DND-41 (cell line): ENCODE measurements around the gene ANO3.

Experiments used
- ATAC-seq: fragments of 200-7000 bp; cut with Tn5 transposase; 3 replicates; pipeline ENCODE4 v1.9.1; 2021; ENCODE audit warnings: low read depth; ENCODE audit not compliant: insufficient read depth
- DNase-seq: peaks from one replicate; pipeline ENCODE4 v3.0.0-alpha.2; 2020
- H2AFZ ChIP-seq: 2 replicates; pipeline ENCODE4 v1.6.0; 2012; ENCODE audit warnings: low read depth, low read length
- H3K27ac ChIP-seq: 2 replicates; pipeline ENCODE4 v1.5.1; 2012; ENCODE audit warnings: low read length, inconsistent platforms
- H3K27me3 ChIP-seq: fragments of 200-600 bp; sonication (generic); 2 replicates; pipeline ENCODE4 v1.6.0; 2012; ENCODE audit warnings: low read length, mild to moderate bottlenecking, inconsistent platforms; ENCODE audit not compliant: insufficient read depth, poor library complexity
- H3K36me3 ChIP-seq: 2 replicates; pipeline ENCODE4 v1.5.1; 2012; ENCODE audit warnings: low read length, inconsistent platforms; ENCODE audit not compliant: insufficient read depth
- H3K4me1 ChIP-seq: 2 replicates; pipeline ENCODE4 v1.5.1; 2012; ENCODE audit warnings: mild to moderate bottlenecking, low read length; ENCODE audit not compliant: insufficient read depth
- H3K4me2 ChIP-seq: 2 replicates; pipeline ENCODE4 v1.6.0; 2012; ENCODE audit warnings: mild to moderate bottlenecking, moderate library complexity, low read length, inconsistent platforms; ENCODE audit not compliant: insufficient read depth
- H3K4me3 ChIP-seq, 2 experiments: fragments of 200-600 bp in 1 of 2; shearing (Covaris generic) in 1 of 2; 2 replicates each; pipeline ENCODE4 v1.5.1; 2012 to 2016; ENCODE audit warnings: inconsistent platforms in 2 of 2, low read length in 2 of 2, mild to moderate bottlenecking in 2 of 2, low read depth in 1 of 2, moderate library complexity in 1 of 2
- H3K79me2 ChIP-seq: 2 replicates; pipeline ENCODE4 v1.6.0; 2012; ENCODE audit warnings: low read length, inconsistent platforms; ENCODE audit not compliant: insufficient read depth
- H3K9ac ChIP-seq: 2 replicates; pipeline ENCODE4 v1.6.0; 2012; ENCODE audit warnings: low read depth, mild to moderate bottlenecking, inconsistent platforms, low read length, moderate library complexity
- H3K9me3 ChIP-seq: 2 replicates; pipeline ENCODE4 v1.5.1; 2012; ENCODE audit warnings: low read length, moderate library complexity, mild to moderate bottlenecking, inconsistent platforms; ENCODE audit not compliant: insufficient read depth, severe bottlenecking
- H4K20me1 ChIP-seq: 2 replicates; pipeline ENCODE4 v1.6.0; 2012; ENCODE audit warnings: low read length; ENCODE audit not compliant: insufficient read depth
- CTCF ChIP-seq: IDR thresholded peaks from 2 replicates; pipeline ENCODE4 v1.5.1; 2012; ENCODE audit warnings: borderline replicate concordance, low read length, moderate library complexity, mild to moderate bottlenecking; ENCODE audit not compliant: poor library complexity, severe bottlenecking; ENCODE audit errors: extremely low read depth
- EZH2 ChIP-seq: IDR thresholded peaks from 3 replicates; pipeline ENCODE4 v1.6.1; 2012; ENCODE audit warnings: borderline replicate concordance, low read depth, mild to moderate bottlenecking, moderate library complexity, low read length, inconsistent platforms; ENCODE audit not compliant: severe bottlenecking

The ANO3 gene

DNA sequence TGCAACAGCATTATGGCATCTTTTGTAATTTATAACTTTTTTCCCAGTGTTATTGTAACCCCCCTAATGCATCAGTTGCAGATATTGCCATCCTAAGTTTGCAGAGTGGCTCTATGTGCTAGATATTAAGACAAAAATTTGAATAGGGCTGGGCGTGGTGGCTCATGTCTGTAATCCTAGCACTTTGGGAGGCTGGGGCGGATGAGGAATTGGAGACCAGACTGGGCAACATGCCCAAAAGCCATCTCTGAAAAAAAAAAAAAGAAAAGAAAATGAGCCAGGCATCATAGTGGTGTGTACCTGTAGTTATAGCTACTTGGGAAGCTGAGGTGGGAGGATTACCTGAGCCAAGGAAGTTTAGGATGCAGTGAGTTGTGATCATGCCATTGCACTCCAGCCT, 290.3 kb downstream of the ANO3 start:
- Histone ChIP-seq H4K20me1 (no peaks in the 10 kb centered on the region), H3K4me2 (no peak overlapping the region), H2AFZ (no peak overlapping the region), H3K4me1 (no peaks in the 10 kb centered on the region), H3K27ac (no peak overlapping the region), H3K79me2 (no peaks in the 10 kb centered on the region), H3K9me3 (no peaks in the 10 kb centered on the region), H3K9ac (no peak overlapping the region), H3K36me3 (no peaks in the 10 kb centered on the region), H3K4me3 (no peak overlapping the region), H3K27me3 (no peaks in the 10 kb centered on the region)
- DNase-seq (no peak), ATAC-seq (no peak)
- no peak for TF ChIP-seq CTCF
- TF ChIP-seq EZH2 = no peak

GRCh38 chr11:26623076-26623659, 291.2 kb downstream of the ANO3 start:
- Histone ChIP-seq H4K20me1 (no peaks in the 10 kb centered on the region), H3K4me3 (no peak overlapping the region), H3K36me3 (no peaks in the 10 kb centered on the region), H3K9me3 (no peaks in the 10 kb centered on the region), H3K27ac (no peak overlapping the region), H3K9ac (no peak overlapping the region), H3K79me2 (no peaks in the 10 kb centered on the region), H3K27me3 (no peaks in the 10 kb centered on the region), H2AFZ (no peak overlapping the region), H3K4me2 (no peak overlapping the region), H3K4me1 (no peaks in the 10 kb centered on the region)
- DNase-seq = no peak
- ATAC-seq = no peak
- no peak for TF ChIP-seq CTCF
- TF ChIP-seq EZH2 = no peak

- no peak overlapping the region for H3K27ac ChIP-seq
- H3K27me3 ChIP-seq = no peaks in the 10 kb centered on the region
- no peaks in the 10 kb centered on the region for H3K9me3 ChIP-seq
- H3K79me2 ChIP-seq = no peaks in the 10 kb centered on the region
- ATAC-seq = no peak
- no peaks in the 10 kb centered on the region for H3K36me3 ChIP-seq
- no peaks in the 10 kb centered on the region for H3K4me1 ChIP-seq
- no peak overlapping the region for H3K4me3 ChIP-seq
- no peak overlapping the region for H3K9ac ChIP-seq
- H2AFZ ChIP-seq = no peak overlapping the region
- no peak overlapping the region for H3K4me2 ChIP-seq
- DNase-seq = no peak
- H4K20me1 ChIP-seq = no peaks in the 10 kb centered on the region
- no peak for TF ChIP-seq EZH2
- TF ChIP-seq CTCF = no peak
Observed at GRCh38 chr11:26626346-26626745, 294.4 kb downstream of the ANO3 start.
